ENCODE results near the gene ATP5MK. TPM values are rescaled to one million over a fixed set of nuclear protein-coding genes. Genes with fewer than 3 reads are reported as not detected.

ATP5MK gene
- polyA plus RNA-seq, 2 donors, result 707 to 972 TPM

Other genes starting within 250 kb of the ATP5MK start
- gene NT5C2, start 203.2 kb downstream of the ATP5MK start, polyA plus RNA-seq, result 10 to 100 TPM; 60.6 to 75.0 TPM
- under 1 TPM in 1 of 2 donors, not detected in 1; 0.02 TPM for gene RPEL1, start 150.6 kb downstream of the ATP5MK start, polyA plus RNA-seq
- under 1 TPM; 0.28 to 0.53 TPM for gene INA, start 119.3 kb downstream of the ATP5MK start, polyA plus RNA-seq
- 1 to 10 TPM; 4.2 to 4.8 TPM for gene PCGF6, start 45.3 kb downstream of the ATP5MK start, polyA plus RNA-seq
- gene TAF5, start 28.5 kb downstream of the ATP5MK start, polyA plus RNA-seq, result 1 to 10 TPM; 1.3 to 1.6 TPM
- gene PDCD11, start 151 bp upstream of the ATP5MK start, polyA plus RNA-seq, result 10 to 100 TPM; 12.2 to 15.5 TPM
- 1 to 10 TPM; 5.3 to 9.7 TPM for gene CALHM2, start 55.9 kb upstream of the ATP5MK start, polyA plus RNA-seq
- not detected for gene CALHM1, start 62.4 kb upstream of the ATP5MK start, polyA plus RNA-seq
- gene CALHM3, start 82.8 kb upstream of the ATP5MK start, polyA plus RNA-seq, result not detected
- under 1 TPM; 0.10 to 0.11 TPM for gene NEURL1, start 97.2 kb upstream of the ATP5MK start, polyA plus RNA-seq

Data from esophagus (tissue), 2 donors.